AG04450 (cell line): Measurements from ENCODE around the gene TRIM8. TPM values are rescaled to one million over a fixed set of nuclear protein-coding genes. Genes with fewer than 3 reads are reported as not detected.

Experiments
- CTCF ChIA-PET: fragments of 300-600, 350-600 bp; formaldehyde crosslinking; extraction: SDS; loops from one replicate; lab custom pipeline; 2022; ENCODE audit warnings: antibody characterized with exemption, inconsistent platforms; lab: Charles Lee
- POLR2A ChIA-PET: fragments of 350-600 bp; formaldehyde crosslinking; extraction: SDS; loops from one replicate; lab custom pipeline; 2021; ENCODE audit warnings: antibody characterized with exemption, inconsistent platforms; lab: Yijun Ruan, JAX
- DNase-seq: peaks from one replicate; pipeline ENCODE4 v3.0.0-alpha.2; 2011; ENCODE audit warnings: low read depth, low spot score
- H3K27ac ChIP-seq: one replicate; pipeline ENCODE4 v1.5.1; 2012; ENCODE audit warnings: low read depth, low read length, control low read depth
- H3K27me3 ChIP-seq: one replicate; pipeline ENCODE4 v1.6.0; 2012; ENCODE audit warnings: low read length; ENCODE audit not compliant: control insufficient read depth, insufficient read depth
- H3K4me3 ChIP-seq: 2 replicates; pipeline ENCODE4 v1.5.1; 2011; ENCODE audit warnings: mild to moderate bottlenecking, low read depth, low read length, control low read depth
- H3K9me3 ChIP-seq: 2 replicates; pipeline ENCODE4 v1.5.1; 2012; ENCODE audit warnings: low read length; ENCODE audit not compliant: control insufficient read depth, insufficient read depth
- polyA plus RNA-seq: library from polyadenylated mRNA; depleted of rRNA; stranded (reverse); fragments of >200 nt; gene quantifications from 2 replicates; pipeline ENCODE4 v1.2.3, GENCODE V29; 2011
- TF ChIP-seq, protein P1 (sequence below): IDR thresholded peaks from 2 replicates; pipeline ENCODE4 v1.5.1; 2011; ENCODE audit warnings: low read depth, low read length, control low read depth, inconsistent platforms

The TRIM8 gene
- polyA plus RNA-seq, 1 experiment, result 66.8 TPM

- CTCF ChIA-PET, result interaction anchor here (0.7 to 1.0 kb wide), 3 partner anchors 31 to 142 kb away, joined by 3 to 6 read pairs (median 3); partner anchors contain the start of gene SUFU
- POLR2A ChIA-PET, result interaction anchor here (0.6 to 3.1 kb wide), 12 partner anchors 15 to 140 kb away, joined by 3 to 44 read pairs (median 7); partner anchors contain the start of genes ARL3, SFXN2 and SUFU
Observed at GRCh38 chr10:102644646-102645387, 538 bp downstream of the TRIM8 start.

DNA sequence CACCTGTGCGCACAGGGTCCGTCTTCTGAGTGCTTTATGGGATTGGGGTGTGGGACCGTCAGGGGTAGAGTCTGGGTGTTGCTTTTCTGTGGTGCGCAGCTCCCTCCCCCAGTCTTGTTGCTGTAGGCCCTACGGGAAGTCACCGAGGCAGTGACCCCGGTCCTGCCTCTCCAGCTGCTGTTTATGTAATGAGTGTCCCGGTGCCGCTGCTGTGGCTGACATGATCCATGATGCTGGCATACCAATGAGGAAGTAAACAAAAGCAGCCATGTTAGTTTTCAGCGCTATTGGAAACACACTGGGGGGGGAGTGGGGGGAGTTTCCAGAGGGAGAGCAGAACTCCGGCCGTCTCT lies 1.1 kb downstream of the TRIM8 start:
- CTCF ChIA-PET, result interaction anchor here (0.7 to 0.8 kb wide), 2 partner anchors 15 to 141 kb away, joined by 3 read pairs; partner anchors contain the start of gene SUFU
- POLR2A ChIA-PET, result interaction anchor here (0.6 to 3.1 kb wide), 13 partner anchors 11 to 141 kb away, joined by 3 to 44 read pairs (median 8); partner anchors contain the start of genes ARL3, SFXN2 and SUFU

More at GRCh38 chr10:102644646-102645387, 538 bp downstream of the TRIM8 start:
- TF ChIP-seq, protein P1, sequence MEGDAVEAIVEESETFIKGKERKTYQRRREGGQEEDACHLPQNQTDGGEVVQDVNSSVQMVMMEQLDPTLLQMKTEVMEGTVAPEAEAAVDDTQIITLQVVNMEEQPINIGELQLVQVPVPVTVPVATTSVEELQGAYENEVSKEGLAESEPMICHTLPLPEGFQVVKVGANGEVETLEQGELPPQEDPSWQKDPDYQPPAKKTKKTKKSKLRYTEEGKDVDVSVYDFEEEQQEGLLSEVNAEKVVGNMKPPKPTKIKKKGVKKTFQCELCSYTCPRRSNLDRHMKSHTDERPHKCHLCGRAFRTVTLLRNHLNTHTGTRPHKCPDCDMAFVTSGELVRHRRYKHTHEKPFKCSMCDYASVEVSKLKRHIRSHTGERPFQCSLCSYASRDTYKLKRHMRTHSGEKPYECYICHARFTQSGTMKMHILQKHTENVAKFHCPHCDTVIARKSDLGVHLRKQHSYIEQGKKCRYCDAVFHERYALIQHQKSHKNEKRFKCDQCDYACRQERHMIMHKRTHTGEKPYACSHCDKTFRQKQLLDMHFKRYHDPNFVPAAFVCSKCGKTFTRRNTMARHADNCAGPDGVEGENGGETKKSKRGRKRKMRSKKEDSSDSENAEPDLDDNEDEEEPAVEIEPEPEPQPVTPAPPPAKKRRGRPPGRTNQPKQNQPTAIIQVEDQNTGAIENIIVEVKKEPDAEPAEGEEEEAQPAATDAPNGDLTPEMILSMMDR, result peak; percentile 58
- peak overlapping the region; percentile 74 for H3K4me3 ChIP-seq
- H3K27me3 ChIP-seq, result no peaks in the 10 kb centered on the region
- H3K27ac ChIP-seq, result peak overlapping the region; percentile 97
- DNase-seq, result no peak
- H3K9me3 ChIP-seq, result no peaks in the 10 kb centered on the region; the same call in 1 of the 2 replicates

DNA sequence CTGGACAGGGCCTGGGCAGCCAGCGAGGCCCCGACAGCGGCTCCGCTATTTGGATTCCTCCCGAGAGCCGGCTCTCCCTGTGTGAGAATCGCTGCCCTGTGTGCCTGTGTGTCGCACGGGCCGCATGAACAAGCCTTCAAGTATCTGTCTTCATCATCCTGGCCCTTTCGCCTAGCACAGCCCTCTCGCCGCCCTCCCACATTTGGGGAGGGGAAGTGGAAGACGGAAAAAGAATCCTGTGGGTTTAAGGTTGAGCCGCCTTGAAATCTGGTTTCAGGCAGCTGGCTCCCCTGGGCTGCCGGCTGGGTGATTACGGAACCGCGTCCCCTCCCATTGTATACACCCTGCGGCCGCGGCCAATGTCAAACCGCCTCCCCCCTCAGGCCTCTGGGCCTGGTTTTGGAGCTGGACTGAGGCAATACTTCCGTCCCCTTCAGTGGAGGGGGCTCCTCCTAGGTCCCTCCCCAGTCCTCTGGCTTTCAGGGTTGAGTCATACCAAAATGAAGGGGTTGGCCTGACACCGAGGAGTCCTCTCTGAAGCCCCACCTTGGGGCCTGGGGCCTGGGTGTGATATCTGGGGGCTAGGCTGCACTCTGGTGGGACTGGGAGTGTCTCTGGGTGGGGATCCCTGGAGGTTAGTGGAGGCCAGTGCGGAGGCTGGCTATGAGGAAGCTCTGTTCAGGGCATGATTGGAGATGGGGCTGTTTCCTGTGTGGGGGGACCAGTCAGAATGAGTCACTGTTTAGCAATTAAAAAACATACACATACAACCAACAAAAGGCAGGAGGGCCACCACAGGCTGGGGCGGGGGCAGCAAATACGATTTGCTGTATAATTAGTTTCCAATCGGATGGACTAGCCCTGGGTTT lies 1.7 kb downstream of the TRIM8 start:
- TF ChIP-seq, protein P1, result no peak
- peak overlapping the region; percentile 74 for H3K4me3 ChIP-seq
- ChIA-PET POLR2A (interaction anchor here (0.5 to 3.1 kb wide), 18 partner anchors 10 to 141 kb away, joined by 3 to 44 read pairs (median 5); partner anchors contain the start of genes ARL3, SFXN2 and SUFU), CTCF (interaction anchor here (0.7 kb wide), 2 partner anchors 14 to 34 kb away, joined by 3 to 4 read pairs; no protein-coding TSS in a partner anchor)
- DNase-seq, result peak; percentile 84
- H3K9me3 ChIP-seq, result no peaks in the 10 kb centered on the region; the same call in 1 of the 2 replicates
- no peaks in the 10 kb centered on the region for H3K27me3 ChIP-seq
- peak overlapping the region; percentile 97 for H3K27ac ChIP-seq

More for the DNA sequence above, 1.1 kb downstream of the TRIM8 start:
- Histone ChIP-seq H3K4me3 (peak overlapping the region; percentile 74), H3K27me3 (no peaks in the 10 kb centered on the region), H3K9me3 (no peaks in the 10 kb centered on the region; the same call in 1 of the 2 replicates), H3K27ac (peak overlapping the region; percentile 97)
- TF ChIP-seq, protein P1, result no peak
- DNase-seq, result no peak

GRCh38 chr10:102646610-102647442 lies 2.5 kb downstream of the TRIM8 start:
- Histone ChIP-seq H3K27me3 (no peaks in the 10 kb centered on the region), H3K9me3 (no peaks in the 10 kb centered on the region; the same call in 1 of the 2 replicates), H3K27ac (peak overlapping the region; percentile 97), H3K4me3 (peak overlapping the region; percentile 74)
- ChIA-PET POLR2A (interaction anchor here (0.5 to 3.1 kb wide), 14 partner anchors 10 to 142 kb away, joined by 3 to 44 read pairs (median 5); partner anchors contain the start of gene SUFU), CTCF (interaction anchor here (0.7 kb wide), 1 partner anchor 33 kb away, joined by 4 read pairs; no protein-coding TSS in a partner anchor)
- no peak for DNase-seq
- TF ChIP-seq, protein P1, result no peak
